ENCODE data around the gene DNAI2.
"Not testable (repeated sequence)": the region's sequence is repeated elsewhere in the genome, so short reads cannot be mapped to it uniquely, and the experiment has no call there.

The DNAI2 gene

GRCh38 chr17:74276051-74276476 lies 2.0 kb downstream of the DNAI2 start:
- DNase-seq (ENCODE audit: low spot score), result no peak

DNA sequence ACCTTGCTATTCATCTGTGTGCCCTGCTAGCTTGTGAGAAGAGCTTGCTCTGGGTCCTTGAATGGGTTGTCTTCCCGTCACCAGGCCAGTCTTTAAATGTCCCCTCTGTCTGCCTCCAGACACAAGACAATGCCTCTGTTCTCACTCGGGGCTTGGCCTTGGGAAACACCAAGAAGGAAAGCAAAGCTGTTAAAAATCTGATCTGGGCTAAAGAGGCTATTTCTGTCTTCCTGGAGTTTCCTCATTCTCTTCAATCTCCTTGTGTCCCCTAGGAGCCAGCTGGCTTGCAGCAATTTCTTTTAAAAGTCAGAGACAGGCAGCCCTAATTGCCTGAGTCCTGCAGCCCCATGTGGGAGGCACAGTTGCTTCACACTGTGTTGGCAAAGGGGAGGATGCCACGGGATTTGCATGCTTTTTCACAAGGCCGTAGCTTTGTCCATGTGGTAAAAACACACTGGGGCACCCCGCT lies 2.5 kb downstream of the DNAI2 start:
- DNase-seq (ENCODE audit: low spot score), result peak; percentile 16

DNA sequence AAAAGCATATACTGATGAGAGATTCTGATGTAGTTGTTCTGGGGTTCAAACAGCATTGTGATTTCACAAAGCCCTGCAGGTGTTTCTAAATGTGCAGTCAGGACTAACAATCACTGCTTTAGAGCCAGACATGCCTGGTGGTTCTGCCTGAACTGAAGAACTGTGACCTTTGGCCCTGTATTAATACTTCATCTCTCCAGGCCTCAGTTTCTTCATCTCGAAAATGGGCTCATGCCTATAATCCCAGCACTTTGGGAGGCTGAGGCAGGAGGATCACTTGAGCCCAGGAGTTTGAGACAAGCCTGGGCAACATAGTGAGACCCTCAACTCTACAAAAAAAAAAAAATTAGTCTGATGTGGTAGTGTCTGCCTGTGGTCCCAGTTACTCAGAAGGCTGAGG lies 3.9 kb downstream of the DNAI2 start:
- no peak for DNase-seq (ENCODE audit: low spot score)

GRCh38 chr17:74279617-74280016 lies 5.6 kb downstream of the DNAI2 start:
- not testable (repeated sequence) for DNase-seq (ENCODE audit: low spot score)

DNA sequence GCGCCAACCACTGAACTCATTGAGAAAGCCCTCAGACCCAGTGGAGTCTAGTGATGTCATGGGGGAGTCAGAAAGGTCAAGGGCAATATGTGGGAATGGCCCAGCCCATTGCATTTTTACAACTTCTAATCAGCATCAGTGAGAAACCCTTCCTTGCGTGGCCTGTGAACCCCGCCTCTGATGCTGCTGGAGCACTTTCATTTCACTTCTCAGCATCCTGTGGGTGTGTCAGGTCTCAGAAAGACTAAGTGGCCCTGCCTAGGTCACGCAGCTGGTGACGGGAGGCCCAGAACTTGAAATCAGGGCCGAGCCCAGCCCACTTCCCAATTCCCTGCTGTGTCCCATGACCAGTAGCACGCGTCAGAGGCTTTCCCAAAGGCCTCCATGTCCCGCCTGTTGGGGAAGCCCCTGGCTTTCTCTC lies 6.1 kb downstream of the DNAI2 start:
- DNase-seq (ENCODE audit: low spot score), result no peak

GRCh38 chr17:74281799-74282198 lies 7.8 kb downstream of the DNAI2 start:
- no peak for DNase-seq (ENCODE audit: low spot score)

DNA sequence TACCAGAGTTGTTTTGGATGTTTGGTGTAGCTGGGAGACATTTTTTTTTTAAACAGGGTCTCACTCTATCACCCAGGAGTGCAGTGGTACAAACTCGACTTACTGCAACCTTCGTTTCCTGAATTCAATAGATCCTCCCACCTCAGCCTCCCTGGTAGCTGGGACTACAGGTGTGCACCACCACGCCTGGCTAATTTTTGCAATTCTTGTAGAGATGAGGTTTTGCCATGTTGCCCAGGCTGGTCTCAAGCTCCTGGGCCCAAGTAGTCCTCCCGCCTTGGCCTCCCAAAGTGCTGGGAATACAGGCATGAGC lies 8.2 kb downstream of the DNAI2 start:
- not testable (repeated sequence) for DNase-seq (ENCODE audit: low spot score)

GRCh38 chr17:74282587-74283370 lies 8.7 kb downstream of the DNAI2 start:
- DNase-seq (ENCODE audit: low spot score), result no peak

- DNase-seq (ENCODE audit: low spot score), result no peak
Observed at GRCh38 chr17:74283371-74283673, 9.3 kb downstream of the DNAI2 start.

GRCh38 chr17:74287031-74287602 lies 13.1 kb downstream of the DNAI2 start:
- DNase-seq (ENCODE audit: low spot score), result no peak

DNA sequence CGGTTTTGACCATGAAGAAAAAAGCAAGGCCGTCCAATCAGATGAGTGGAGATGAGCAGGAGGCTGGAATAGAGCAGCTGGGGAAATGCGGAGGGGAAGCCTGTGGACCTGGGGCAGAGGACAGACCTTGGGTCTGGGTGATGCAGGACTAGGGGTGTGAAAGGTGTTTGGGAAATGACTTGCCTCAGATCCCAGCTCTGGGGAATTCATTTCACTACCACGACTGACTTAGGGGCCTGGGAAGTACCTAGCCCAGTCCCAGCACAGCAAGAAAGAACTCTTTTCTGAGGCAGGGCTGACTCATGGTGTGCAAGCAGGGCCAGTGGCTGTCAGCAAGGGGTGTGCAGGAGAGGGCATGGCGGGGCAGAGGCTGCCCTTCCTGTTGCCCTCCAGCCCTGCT lies 14.8 kb downstream of the DNAI2 start:
- DNase-seq (ENCODE audit: low spot score), result no peak

- DNase-seq (ENCODE audit: low spot score), result no peak
Observed at GRCh38 chr17:74289688-74290087, 15.7 kb downstream of the DNAI2 start.

DNA sequence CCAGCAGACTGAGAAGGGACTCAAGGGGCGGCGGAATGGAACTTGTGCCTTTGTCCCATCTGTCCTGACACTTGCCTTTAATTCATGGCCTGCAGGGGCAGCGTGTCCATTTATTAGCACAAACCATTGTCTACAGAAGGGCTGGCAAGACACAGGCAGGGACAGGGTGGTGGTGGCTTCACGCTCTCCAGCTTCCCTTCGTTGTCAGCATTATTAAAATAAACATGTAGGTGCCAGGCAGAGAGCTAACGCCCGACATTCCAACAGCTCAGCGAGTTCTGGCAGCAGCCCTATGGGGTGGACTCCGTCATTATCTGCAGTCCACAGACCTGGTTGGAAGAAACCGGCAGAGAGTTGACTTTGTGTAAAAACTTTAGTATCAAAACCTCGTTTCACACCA lies 16.3 kb downstream of the DNAI2 start:
- no peak for DNase-seq (ENCODE audit: low spot score)

GRCh38 chr17:74292495-74292894 lies 18.5 kb downstream of the DNAI2 start:
- DNase-seq (ENCODE audit: low spot score), result no peak

DNA sequence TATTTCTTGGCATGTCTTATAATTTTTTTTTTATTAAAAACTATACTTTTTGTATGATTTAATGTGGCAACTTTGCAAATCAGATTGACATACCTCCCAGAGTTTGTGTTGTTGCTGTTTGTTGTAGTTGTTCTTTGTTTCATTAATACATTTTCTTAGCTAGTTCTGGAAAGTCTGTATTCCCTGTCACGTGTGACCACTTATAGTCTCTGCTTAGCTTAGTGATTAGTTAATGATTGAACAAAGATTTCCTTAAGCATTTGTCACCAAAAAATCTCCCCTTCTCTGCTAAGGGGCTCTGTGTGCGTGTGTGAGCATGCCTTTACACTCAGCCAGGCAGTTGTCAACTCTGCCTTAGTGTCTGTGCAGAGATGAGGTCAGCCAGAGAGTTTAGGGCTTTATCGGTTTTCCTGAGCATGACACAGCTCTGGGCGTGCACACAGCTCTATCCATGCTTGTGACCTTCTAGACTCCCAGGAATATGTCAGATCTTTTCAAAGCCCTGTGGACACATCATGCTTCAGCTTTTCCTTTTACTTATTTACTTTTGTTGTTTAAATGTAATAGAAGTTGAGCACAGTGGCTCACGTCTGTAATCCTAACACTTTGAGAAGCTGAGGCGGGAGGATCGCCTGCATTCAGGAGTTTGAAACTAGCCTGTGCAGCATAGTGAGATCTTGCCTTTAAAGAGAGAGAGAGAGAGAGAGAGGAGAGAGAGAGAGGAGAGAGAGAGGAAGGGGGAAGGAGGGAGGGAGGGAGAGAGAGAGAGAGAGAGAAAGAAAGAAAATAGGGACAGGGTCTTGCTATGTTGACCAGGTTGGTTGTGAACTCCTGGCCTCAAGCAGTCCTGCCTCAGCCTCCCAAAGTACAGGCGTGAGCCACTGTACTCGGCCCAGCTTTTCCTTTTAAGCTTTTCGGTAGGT lies 21.9 kb downstream of the DNAI2 start:
- DNase-seq (ENCODE audit: low spot score), result no peak

DNA sequence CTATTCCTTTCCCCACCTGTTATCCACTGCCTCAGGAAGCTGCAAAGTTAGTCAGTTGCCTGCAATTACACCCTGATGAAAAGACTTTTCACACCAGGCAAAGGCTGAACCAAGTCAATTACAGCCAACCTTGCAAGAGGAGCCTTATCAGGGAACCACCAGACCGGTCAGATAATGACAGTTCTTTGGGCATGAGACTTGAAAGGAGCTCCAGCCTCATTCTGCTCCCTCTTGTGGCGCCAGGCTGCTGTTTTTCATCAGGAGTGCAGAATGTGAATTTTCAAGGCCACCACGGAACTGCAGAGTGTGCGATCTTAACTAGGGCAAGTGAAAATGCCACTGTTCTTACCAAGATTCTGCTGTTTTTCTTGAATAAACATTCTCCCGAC lies 22.5 kb downstream of the DNAI2 start:
- DNase-seq (ENCODE audit: low spot score), result peak; percentile 74

GRCh38 chr17:74297941-74298340 lies 23.9 kb downstream of the DNAI2 start:
- DNase-seq (ENCODE audit: low spot score), result no peak

DNA sequence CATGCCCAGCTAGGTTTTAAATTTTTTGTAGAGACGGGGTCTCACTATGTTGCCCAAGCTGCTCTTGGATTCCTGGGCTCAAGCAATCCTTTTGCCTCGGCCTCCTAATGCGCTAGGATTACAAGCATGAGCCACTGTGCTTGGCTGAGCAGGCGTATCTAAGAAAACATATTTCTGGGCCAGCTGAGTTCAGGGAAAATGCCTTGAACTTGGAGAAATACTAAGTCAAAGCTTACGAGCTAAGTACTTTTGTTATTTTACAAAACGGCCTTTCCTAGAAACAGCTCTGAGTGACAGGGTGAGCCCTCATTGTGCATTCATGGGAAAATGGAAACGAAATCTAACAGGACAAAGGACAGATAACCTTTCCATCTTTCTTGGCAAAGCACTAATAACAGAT lies 24.7 kb downstream of the DNAI2 start:
- DNase-seq (ENCODE audit: low spot score), result no peak

GRCh38 chr17:74299226-74300009 lies 25.4 kb downstream of the DNAI2 start:
- no peak for DNase-seq (ENCODE audit: low spot score)

- DNase-seq (ENCODE audit: low spot score), result no peak
Observed at GRCh38 chr17:74303305-74303704, 29.3 kb downstream of the DNAI2 start.

- no peak for DNase-seq (ENCODE audit: low spot score)
Observed at GRCh38 chr17:74304184-74304583, 30.1 kb downstream of the DNAI2 start.

All from cerebellar cortex (tissue), 1 donor.